ENCODE measurements around the gene NECTIN4.

GRCh38 chr1:161114556-161114955 is 25.2 kb upstream of the NECTIN4 start:
- TF ChIP-seq CTCF (IDR thresholded peaks at IDR 0.05; ENCODE audit: borderline replicate concordance, extremely low read depth, low read length, poor library complexity, severe bottlenecking) (no peak), EZH2 (IDR thresholded peaks at IDR 0.05; ENCODE audit: borderline replicate concordance, low read depth, low read length, severe bottlenecking) (no peak)
